DMS 273 treated with DMSO at 0.1 percent for 48 hours (cell line): ENCODE measurements around the gene SERGEF.

Experiments
- DNase-seq: peaks from one replicate; lab custom pipeline; 2025; lab: John Stamatoyannopoulos, UW

The SERGEF gene

DNA sequence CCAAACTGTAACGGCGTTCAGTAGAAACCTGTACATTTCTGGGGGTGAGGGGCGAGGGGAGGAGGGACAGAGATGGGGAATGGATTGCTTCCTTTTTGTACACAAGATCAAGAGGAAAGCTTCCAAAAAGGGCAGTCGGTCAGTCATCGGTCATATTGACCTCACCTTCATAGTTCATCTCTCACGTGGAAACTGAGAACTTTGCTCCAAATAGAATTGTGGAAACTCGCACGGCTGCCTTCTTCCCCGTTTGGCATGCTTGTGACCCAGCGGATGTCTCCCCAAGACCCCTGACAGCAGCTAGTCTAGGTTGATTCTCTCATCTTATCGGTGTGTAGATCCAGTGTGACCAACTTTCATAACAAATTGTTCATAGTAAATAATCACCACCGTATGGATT lies 230.7 kb downstream of the SERGEF start:
- no peak for DNase-seq

DNA sequence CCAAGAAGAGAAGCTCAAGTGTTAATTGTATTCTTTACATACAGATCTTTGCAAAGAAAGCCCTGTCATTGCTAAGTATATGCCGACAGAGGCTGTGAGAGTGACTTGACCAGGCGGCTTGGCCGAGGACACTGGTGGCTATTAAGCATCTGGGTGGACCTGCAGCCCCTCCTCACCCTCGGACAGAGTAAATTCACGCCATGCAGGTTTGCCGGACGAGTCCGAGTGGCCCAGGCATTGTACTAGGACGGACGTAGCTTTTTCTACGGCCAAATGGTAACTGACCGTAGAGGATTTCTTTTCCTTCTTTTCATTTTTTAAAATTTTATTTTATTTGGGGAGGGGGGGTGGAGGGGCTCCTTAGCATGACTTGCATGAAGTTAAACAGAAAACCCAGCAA lies 231.2 kb downstream of the SERGEF start:
- no peak for DNase-seq

DNA sequence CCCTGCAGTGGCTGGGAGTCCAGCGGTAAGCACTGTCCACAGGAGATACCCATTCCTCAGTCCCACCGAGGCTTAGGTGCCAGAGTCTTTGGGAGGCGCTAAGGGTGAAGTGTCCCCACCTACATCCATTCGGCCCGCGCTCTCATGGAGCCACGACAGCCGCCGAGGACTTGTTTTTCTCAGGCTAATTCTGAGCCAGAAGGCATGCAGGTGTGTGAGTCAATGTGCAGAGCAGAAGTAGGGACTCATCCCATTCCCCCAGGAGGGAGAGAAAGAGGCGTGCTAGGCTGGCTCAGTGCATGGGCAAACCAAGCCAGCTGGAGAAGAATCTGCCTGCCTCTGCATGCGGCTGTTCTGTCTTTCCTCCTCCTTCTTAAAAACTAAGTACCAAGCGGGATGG lies 231.6 kb downstream of the SERGEF start:
- DNase-seq = no peak

DNA sequence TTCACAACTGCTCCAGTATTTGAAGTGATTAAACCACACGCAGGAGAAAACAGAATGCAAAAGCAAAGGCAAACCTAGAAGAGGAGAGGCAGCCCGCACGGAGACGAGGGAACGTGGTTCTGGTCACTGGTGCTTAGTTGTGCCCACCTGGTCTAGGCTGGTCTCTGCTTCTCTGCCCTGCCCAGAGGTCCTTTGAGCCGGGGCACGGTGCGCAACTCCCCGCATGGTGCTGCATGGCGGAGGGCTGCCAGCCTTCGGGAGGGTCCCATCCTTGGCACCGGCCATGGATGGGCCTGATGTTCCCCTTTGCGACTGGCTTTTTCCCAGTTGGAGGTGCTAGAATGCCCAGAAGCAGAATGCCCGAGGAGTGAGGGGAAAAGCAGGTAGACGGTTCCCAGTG lies 232.2 kb downstream of the SERGEF start:
- DNase-seq = no peak

DNA sequence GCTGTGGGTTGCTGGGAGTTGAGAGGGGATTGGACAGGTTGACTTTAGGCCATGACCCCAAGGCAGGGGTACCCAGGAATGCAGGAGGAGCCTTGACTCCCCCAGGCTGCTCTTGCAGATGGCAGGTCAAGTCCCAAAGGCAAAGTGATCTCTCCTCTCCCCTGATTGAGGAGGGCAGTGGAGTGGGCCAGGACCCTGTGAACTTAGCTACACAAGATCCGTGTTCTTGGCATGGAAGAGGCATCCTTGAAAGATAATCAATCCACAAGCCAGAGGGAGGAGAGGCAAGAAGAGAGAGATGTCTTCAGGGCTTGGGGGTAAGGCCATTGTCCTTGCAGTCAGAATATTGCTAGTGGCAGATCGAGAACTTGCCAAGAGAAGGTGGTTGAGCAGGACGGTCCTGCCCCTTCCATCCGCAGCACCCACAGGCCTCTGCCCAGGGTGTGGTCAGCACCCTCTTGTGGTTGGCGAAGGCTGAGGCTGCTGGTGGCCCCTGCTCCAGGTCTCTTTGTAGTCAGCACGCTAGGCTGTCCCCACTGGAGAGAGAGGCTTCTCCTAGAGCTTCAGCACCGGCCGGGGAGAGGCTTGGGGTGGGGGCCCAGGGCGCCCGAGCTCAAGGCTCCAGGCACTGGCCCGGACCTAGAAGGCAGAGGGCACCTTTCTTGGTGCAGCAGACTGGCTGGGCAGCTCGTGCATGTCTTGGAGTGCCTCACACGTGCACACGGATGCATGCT lies 232.8 kb downstream of the SERGEF start:
- no peak for DNase-seq

DNA sequence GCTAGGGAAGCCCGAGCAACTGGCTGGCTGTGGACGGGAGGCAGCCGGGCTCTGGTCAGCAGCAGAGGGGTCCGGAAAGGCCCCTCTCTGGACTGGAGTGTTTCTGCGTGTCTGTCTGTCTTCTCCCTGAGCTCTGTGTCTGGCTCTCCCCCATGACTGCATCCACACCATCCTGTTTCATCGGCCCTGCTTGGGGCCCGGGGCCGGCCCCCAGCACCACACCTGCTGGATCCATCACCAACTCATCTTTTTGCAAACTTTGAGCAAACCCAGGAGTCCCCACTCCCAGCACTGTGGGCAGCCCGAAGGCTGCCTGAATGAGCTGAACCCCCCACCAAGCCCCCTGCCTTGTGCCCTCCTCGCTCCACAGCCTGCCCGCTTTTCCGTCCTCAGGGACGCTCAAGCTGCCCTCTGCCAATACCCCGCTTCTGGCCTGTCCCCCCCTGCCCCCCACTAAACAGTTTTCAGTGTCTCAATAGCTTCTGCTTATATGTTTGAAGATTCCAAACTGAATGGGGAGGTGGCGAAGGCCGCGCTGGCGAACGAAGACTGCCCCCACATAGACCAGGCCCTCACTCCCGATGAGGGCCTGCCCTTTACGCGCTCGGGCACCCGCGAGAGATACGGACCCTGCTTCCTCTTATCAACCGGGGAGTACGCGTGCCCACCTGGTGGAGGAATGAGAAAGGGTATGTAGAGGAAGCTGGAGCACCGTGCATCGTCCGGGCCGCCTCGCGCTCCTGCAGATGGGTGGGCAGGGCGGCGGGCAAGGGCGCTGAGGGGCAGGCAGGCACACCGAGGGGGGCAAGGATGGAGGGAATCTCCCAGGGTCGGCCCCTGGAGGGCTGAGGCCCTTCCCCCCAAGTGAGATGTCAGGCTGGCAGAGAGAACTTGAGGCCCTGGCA lies 233.6 kb downstream of the SERGEF start:
- no peak for DNase-seq

DNA sequence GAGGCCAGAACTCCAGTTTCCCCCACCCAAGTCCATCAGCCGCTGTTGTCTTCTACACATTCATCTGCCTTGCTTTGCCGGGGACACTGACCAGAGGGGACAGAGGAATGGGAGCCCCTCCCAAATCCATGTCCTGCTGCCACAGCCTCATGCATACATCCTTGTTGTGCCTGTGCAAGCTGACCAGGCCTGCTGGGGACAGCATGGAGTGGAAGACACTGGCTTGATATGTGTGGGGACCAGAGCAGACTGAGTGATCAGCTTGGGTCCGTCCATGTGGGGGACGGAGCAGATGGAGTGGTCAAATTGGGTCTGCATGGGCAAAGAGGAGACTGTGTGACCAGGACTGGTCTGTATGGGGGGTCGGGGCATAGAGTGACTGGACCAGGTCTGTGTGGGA lies 234.5 kb downstream of the SERGEF start:
- DNase-seq = no peak

DNA sequence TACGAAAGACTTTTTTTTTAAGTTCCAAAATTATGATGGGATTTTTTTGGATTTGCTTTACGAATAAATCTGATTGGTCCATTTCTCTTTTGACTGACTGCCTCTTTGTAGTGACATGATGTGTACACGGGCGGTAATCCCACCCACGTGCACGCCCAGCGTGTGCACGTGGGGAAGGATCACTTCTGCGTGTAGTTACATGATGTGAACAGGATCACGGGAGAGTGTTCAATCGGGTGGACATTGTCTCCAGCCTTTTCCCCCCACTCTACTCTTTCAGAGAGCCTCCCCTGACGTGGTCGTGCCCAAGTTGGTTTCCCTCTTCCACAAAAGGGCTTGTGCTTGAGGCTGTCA lies 235.1 kb downstream of the SERGEF start:
- DNase-seq = no peak

DNA sequence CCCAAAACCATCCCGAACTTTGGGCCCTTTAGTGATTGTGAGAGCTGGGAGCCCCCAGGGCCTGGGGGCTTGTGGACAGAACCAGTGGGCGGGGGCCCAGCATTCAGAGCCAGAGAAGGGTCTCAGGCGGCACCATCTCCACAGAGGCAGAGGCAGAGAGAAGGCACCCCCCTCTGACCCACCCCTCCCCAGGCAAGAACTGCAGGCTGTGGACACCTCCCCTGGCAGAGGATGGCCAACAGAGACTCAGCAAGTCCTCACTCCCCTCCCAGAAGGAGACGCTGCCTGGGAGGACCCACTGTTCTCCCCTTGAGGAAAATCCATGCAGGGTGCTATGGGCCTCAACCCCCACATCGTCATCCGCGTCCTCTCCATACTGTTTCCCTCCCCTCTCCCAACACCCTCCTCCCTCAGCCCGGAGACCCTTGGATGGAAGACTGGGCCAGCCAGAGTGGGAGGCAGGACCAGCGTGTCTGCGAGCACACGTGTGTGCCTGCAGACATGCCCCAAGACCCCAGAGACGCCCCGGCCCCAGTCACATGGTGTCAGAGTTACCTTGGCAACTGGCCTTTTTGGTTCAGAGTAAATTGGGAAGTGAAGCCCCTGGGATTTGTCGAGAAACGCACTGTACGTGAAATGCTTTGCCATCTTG lies 235.6 kb downstream of the SERGEF start:
- DNase-seq = no peak

DNA sequence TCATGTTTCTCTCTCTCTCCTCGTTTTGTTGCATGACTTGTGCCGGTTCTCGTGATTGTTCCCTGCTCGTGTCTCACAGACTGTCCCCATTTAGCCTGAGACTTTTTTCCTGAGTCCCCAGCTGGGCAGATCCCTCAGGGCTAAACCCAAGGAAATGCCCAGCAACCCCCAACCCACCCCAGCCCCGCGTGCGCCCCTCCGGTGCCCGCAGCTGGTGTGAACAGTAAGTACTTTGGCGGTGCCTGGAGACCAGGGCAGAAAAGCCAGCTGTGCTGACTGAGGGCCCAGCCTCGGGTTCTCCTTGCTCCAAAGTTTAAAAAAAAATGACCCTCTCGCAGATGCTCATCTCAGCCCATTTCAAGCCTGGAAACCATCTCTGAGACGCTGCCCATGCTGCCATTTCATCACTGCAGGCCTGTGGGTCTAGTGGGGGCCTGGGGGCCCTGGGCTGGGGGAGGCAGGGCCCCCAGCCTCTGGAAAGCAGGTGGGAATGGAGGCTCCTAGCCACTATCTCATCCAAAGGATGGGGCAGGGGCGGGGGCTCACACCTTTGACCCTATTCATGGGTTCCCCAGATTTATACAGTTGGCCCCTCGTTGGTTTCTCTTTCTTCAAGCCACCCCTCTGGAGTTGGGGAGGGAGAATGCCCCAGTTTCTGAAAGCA lies 236.5 kb downstream of the SERGEF start:
- no peak for DNase-seq

DNA sequence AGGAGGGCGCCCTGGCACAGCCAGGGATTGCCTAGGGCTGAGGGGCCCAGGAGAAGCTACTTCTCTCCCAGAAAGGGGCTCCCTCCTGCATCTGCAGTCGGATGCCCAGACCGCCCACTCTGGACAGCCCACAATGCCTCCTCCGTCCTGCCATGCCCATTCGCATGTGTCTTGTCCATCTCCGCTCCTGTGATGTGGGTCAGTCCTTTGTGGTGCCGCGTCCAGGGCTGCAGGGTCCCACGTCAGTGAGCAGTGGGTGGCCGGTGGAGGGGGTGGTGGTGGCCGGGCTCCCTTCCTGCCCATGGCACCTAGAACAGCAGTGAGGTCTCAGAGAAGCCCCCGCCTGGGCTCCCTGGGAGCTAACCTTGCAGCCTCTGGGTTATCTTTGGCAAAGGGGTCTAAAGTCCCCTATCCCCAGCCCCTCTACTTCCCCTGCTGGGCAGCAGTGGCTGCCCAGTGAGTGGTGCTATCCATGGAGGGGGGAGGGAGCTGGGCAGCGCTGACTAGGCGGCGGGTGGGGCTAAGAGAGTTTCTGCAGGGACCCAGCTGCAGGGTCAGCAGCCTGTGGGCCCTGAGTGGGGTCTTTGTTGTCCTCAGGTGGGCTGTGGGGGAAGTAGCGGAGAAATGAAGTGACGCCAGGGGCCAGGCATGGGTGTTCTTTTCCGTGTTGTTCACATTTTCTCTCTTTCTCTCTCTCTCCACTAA lies 237.2 kb downstream of the SERGEF start:
- DNase-seq = no peak

DNA sequence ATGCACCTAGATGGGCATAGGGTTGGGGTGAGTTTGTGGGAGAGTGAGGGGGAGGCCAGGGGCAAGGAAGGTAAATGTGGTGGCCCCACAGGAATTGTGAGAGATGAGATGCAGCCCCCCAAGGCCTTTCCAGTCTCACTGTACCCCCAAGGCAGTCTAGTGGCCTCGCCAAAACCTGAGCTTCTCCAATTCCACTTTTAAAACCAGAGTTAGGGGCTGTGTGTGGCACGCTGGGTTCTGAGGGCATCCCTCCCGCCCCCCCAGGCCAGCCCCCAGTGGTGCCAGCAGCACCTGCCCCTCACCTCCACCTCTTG lies 237.9 kb downstream of the SERGEF start:
- no peak for DNase-seq

DNA sequence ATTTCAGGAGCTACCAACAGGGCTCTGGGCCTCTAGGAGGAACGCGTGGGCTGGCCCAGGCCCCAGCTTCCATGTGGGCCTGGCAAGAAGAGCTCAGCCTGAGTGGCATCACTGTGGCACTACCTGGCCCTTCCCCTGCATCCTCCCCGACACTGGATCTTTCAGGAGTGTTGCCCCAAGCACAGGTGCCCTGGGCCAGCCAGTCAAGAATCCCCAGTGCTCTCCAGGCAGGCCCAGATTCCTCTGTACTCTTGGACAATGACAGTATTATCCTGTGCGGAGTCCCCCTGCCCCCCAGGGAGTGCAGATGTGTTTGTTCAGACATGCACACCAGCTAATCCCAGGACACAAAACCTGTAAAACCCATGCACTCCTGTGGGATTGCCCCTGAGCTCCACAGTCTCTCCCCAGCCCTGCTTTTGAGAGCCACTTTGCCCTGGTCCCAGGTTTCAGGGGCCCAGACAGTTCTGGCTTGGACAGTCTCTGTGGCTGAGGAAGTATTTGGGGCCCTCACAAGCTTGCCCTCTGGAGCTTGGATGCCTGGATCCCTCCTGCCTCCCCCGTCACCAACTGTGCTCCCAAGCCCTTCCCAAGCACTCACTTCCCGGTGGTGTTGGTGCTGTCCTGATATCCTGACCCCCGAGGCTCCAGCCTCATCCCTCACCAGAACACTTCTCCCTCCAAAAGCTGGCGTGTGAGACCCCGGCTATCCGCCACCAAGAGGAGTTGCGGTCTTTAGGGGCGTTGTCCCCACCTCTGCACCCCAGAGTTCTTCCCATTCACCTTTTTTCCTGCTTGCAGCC lies 238.4 kb downstream of the SERGEF start:
- no peak for DNase-seq

DNA sequence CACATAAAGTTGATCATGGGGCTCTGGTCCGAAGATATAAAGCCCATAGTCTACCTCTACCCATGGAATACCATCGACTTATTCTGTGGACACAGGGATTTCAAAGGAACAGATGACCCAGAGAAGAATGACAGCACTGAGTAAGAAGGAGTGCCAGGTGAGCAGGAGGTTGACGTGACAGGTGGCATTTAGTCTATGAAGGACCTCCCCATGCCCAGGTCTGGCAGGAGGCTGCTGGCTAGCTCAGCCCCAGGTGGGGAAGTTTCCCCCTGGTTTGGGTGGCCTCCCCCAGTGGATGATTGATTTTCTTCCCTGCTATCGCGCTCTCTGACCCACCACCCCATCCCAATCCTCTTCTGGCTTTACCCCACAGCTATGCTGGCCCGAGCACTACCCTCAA lies 239.2 kb downstream of the SERGEF start:
- no peak for DNase-seq

DNA sequence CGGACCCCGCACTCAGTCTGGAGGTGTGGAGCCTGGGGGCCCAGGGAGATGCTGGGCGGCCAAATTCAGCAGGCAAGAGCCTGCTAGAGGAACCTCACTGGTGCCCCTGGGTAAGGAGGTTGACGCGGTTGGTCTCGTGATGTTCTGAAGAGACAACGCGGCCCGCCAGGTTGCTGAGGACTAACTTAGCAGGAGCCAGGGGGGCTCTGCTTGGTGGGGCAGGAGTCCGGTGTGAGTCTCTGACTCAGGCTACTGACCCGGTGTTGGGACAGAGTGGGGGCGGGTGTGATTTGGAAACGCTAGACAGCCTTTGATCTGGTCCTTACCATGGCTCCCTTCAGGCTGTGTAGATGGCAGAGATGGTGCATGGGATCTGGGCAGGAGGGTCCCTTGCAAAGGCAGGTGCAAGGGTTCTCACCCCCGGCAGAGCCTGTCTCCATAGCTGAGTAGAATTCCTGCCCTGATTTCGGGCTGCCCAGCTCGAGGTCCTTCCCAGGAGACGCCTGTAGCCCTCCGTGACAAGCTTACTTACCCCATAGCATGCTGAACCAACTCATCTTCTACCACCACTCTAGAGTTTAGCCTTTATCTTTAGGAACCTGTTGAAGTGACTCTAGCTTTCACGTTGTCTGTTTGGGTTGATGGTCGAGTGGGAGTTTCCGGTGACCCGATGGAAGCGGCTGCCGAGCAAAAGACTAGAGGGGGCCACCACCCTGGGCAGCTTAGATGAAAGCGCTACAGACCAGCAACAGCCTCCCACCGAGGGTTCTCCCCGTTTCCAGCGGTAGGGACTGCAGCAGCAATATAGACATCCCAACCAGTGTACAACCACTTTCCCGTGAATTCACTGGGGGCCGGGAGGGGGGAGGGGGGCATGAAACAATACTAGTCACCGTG lies 239.9 kb downstream of the SERGEF start:
- no peak for DNase-seq

DNA sequence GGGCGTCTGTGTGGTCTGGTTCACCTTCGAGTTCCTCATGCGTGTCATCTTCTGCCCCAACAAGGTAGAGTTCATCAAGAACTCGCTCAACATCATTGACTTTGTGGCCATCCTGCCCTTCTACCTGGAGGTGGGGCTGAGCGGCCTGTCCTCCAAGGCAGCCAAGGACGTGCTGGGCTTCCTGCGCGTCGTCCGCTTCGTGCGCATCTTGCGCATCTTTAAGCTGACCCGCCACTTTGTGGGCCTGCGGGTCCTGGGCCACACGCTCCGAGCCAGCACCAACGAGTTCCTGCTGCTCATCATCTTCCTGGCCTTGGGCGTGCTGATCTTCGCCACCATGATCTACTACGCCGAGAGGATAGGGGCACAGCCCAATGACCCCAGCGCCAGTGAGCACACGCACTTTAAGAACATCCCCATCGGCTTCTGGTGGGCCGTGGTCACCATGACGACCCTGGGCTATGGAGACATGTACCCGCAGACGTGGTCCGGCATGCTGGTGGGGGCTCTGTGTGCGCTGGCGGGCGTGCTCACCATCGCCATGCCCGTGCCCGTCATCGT lies 240.9 kb downstream of the SERGEF start:
- no peak for DNase-seq

DNA sequence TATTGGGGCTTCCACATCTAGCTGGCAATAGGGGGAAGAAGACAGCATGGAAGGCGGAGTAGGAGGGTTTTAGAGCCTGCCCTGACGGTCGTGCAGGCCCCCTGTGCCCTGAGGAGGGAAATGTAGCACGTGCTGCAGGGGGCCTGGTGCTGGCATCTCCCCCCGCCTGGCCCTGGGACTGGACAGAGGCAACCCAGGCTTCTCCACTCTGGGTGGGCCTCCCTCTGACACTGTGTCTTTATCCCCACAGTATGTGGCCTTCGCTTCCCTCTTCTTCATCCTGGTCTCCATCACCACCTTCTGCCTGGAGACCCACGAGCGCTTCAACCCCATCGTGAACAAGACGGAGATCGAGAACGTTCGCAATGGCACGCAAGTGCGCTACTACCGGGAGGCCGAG lies 241.4 kb downstream of the SERGEF start:
- DNase-seq = no peak

DNA sequence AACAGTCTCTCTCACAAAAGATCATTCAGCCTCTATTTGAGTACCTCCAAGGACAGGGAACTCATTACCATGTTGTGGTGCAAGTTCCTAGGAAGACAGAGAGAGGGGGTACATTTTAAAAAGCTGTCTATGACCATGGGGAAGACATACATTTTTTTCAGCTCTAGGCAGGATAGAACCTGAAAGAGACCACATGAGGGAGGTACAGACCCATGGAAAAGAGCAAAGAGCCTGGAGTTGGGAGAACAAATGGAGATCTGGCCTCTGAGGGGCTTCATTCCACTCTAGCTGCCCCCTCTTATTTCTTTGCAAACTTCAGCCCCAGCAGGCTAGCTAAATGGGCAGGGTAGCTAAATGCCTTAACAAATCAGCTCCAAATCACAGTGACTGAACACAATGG lies 241.9 kb downstream of the SERGEF start:
- DNase-seq = no peak

DNA sequence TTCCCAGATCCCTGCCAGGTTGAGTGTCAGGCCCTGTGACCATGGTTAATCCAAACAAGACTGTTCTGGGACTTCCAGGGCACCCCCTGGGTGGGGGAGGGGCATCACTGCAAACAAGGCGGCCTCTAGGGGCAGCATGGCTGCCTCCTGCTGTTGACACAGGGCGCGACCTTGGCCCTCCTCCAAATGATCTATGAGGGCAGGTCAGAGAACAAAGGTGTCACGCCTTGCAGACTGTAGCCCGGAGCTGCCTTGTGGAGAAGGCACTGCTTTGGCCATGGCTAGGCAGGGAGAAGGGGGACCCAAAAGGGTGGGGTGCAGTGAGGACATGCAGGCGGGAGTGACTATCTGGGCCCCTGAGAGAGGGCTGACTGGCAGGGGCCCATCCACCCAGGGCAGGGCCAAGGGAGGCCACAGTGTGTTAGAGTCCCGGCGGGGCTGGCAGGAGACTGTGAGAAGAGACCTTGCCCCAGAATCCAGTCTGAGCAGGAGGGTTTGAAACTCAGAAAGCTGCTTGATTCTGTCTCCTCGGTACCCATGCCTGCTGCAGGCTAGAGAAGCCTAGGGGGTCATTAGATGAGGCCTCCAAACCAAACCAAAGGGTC lies 242.7 kb downstream of the SERGEF start:
- DNase-seq = no peak
